Upper lobe of right lung (tissue), 1 donor: ENCODE measurements around the gene POFUT1. TPM values are rescaled to one million over a fixed set of nuclear protein-coding genes. Genes with fewer than 3 reads are reported as not detected.
A peak's percentile ranks its signal among the peaks of the same experiment; 100 is the strongest.
"Not testable (repeated sequence)": the region's sequence is repeated elsewhere in the genome, so short reads cannot be mapped to it uniquely, and the experiment has no call there.

Experiments
- ATAC-seq: fragments of 200-7000 bp; cut with Tn5 transposase; one replicate; pipeline ENCODE4 v1.9.1; 2020; ENCODE audit warnings: mild to moderate bottlenecking, moderate library complexity
- DNase-seq: peaks from one replicate; pipeline ENCODE4 v3.0.0-alpha.2; 2020
- H3K27ac ChIP-seq: fragments of 200-600 bp; one replicate; pipeline ENCODE4 v1.8.0; 2022
- H3K27me3 ChIP-seq: fragments of 200-600 bp; one replicate; pipeline ENCODE4 v1.8.0; 2022; ENCODE audit warnings: mild to moderate bottlenecking
- H3K36me3 ChIP-seq: fragments of 200-600 bp; one replicate; pipeline ENCODE4 v1.8.0; 2022
- H3K4me1 ChIP-seq: fragments of 200-600 bp; one replicate; pipeline ENCODE4 v1.8.0; 2022
- H3K4me3 ChIP-seq: fragments of 200-600 bp; one replicate; pipeline ENCODE4 v1.8.0; 2022; ENCODE audit warnings: mild to moderate bottlenecking
- H3K9me3 ChIP-seq: fragments of 200-600 bp; one replicate; pipeline ENCODE4 v1.8.0; 2022
- CTCF ChIP-seq: fragments of 200-600 bp; IDR thresholded peaks from one replicate; pipeline ENCODE4 v1.8.0; 2022; ENCODE audit warnings: antibody characterized with exemption
- intact Hi-C: fragments of 100-400 bp; cut with DNase I; formaldehyde crosslinking; loops from one replicate; pipeline ENCODE4 v1.11.0; 2022
- total RNA-seq: library from RNA; stranded (reverse); fragmentation: NEBNext Ultra II Directional; extraction: Animal tissue kit (Norgen Biotek cat#: 25700); gene quantifications from one replicate; pipeline ENCODE4 v1.2.1, GENCODE V29; 2021
- donor health status: DM: no; HTN: yes; CAD: no; lungs with severe emphysema.

Gene POFUT1
- total RNA-seq, 1 donor from 2014 or later: 31.5 TPM

- Histone ChIP-seq H3K4me3 (peak overlapping the region; percentile 57), H3K4me1 (peaks cover 39% of the 10 kb centered on the region), H3K36me3 (peaks cover 6% of the 10 kb centered on the region), H3K9me3 (no peaks in the 10 kb centered on the region), H3K27ac (peak overlapping the region; percentile 84), H3K27me3 (no peaks in the 10 kb centered on the region)
- ATAC-seq (peak; percentile 60), DNase-seq (peak; percentile 74)
- intact Hi-C loops: no loop called here
- TF ChIP-seq CTCF: no peak
Observed at GRCh38 chr20:32189691-32190615, 17.7 kb upstream of the POFUT1 start.

GRCh38 chr20:32190616-32191415 lies 16.9 kb upstream of the POFUT1 start:
- peaks cover 14% of the 10 kb centered on the region for H3K36me3 ChIP-seq
- H3K9me3 ChIP-seq: no peaks in the 10 kb centered on the region
- H3K4me1 ChIP-seq: peaks cover 39% of the 10 kb centered on the region
- intact Hi-C loops: no loop called here
- DNase-seq (no peak), ATAC-seq (no peak)
- no peak for TF ChIP-seq CTCF
- peak overlapping the region; percentile 57 for H3K4me3 ChIP-seq
- peak overlapping the region; percentile 84 for H3K27ac ChIP-seq
- no peaks in the 10 kb centered on the region for H3K27me3 ChIP-seq

GRCh38 chr20:32191422-32191821 lies 16.3 kb upstream of the POFUT1 start:
- Histone ChIP-seq H3K9me3 (no peaks in the 10 kb centered on the region), H3K27me3 (no peaks in the 10 kb centered on the region), H3K36me3 (peaks cover 20% of the 10 kb centered on the region), H3K27ac (no peak overlapping the region), H3K4me1 (peaks cover 39% of the 10 kb centered on the region), H3K4me3 (no peak overlapping the region)
- no peak for TF ChIP-seq CTCF
- no peak for DNase-seq
- intact Hi-C loops: no loop called here
- ATAC-seq: no peak

DNA sequence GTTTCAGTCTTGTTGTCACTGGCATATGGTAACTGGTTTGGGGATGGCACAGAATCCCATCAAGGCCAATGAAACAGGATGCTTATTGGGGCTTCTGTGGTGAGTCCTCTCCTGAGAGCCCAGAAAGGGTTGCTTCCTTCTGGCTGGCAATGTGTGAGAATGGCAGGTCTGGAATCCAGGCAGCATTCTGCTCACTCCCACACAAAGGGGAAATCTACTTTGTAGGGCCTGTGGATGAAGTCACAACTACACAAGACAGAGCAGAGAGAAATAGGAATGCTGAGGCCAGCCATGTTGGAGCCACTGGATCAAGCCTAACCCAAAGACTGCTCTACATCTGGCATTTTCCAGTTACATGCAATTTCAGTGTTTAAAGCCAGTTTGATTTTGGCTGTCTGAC lies 15.8 kb upstream of the POFUT1 start:
- no peaks in the 10 kb centered on the region for H3K9me3 ChIP-seq
- intact Hi-C loops: no loop called here
- TF ChIP-seq CTCF: no peak
- DNase-seq: no peak
- H3K36me3 ChIP-seq: peaks cover 25% of the 10 kb centered on the region
- H3K4me1 ChIP-seq: peaks cover 39% of the 10 kb centered on the region
- H3K27me3 ChIP-seq: no peaks in the 10 kb centered on the region
- H3K27ac ChIP-seq: peak overlapping the region; percentile 47
- no peak overlapping the region for H3K4me3 ChIP-seq
- no peak for ATAC-seq

GRCh38 chr20:32192698-32193097 lies 15.0 kb upstream of the POFUT1 start:
- intact Hi-C loops: no loop called here
- Histone ChIP-seq H3K4me3 (no peak overlapping the region), H3K27ac (peak overlapping the region; percentile 58), H3K4me1 (peaks cover 39% of the 10 kb centered on the region), H3K9me3 (no peaks in the 10 kb centered on the region), H3K27me3 (no peaks in the 10 kb centered on the region), H3K36me3 (peaks cover 33% of the 10 kb centered on the region)
- peak; percentile 65 for ATAC-seq
- TF ChIP-seq CTCF: no peak
- no peak for DNase-seq

GRCh38 chr20:32193336-32193735 lies 14.3 kb upstream of the POFUT1 start:
- DNase-seq, intact Hi-C loops, H3K27me3 ChIP-seq, H3K9me3 ChIP-seq, H3K4me3 ChIP-seq, ATAC-seq: not testable (repeated sequence)
- H3K27ac ChIP-seq: peak overlapping the region; percentile 58
- peaks cover 40% of the 10 kb centered on the region for H3K36me3 ChIP-seq
- H3K4me1 ChIP-seq: peaks cover 38% of the 10 kb centered on the region
